ENCODE measurements around the gene PNPO. TPM values are rescaled to one million over a fixed set of nuclear protein-coding genes. Genes with fewer than 3 reads are reported as not detected.

PNPO gene
- total and polyA plus RNA-seq, 4 donors: 27.8 to 102 (median 51.3) TPM

DNA sequence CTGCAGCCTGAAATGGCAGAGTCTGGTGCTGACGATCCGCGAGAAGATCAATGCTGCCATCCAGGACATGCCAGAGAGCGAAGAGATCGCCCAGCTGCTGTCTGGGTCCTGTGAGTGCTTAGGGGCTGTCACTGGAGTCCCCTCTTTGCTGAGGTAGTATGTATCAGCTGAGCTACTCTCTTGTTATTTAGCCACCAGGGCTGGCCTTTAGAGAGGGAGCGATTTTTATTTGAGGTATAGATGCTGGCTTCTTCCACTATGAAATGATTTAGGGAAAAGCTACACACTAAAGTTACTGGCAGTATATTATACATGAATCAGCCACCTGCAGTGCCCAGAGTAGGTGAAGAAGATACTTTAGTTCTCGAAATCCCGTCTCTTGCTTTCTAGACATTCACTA is 32.2 kb downstream of the PNPO start:
- DNase-seq (ENCODE audit: low spot score): no peak
- H3K9me3 ChIP-seq (ENCODE audit: control insufficient read depth in 4 of 4, low read length in 3 of 4): no peaks in the 10 kb centered on the region
- H3K36me3 ChIP-seq (ENCODE audit: control insufficient read depth in 4 of 4, insufficient read depth in 3 of 4, low read depth in 1 of 4, low read length in 3 of 4): peaks cover 6 to 43% (median 31%) of the 10 kb centered on the region in 4 donors
- H3K9ac ChIP-seq (ENCODE audit: low read depth in 1 of 2, low read length in 2 of 2): no peak overlapping the region
- peaks cover 0 to 20% (median 14%) of the 10 kb centered on the region in 4 donors for H3K4me1 ChIP-seq (ENCODE audit: control insufficient read depth in 4 of 4, insufficient read depth in 4 of 4, low read length in 3 of 4)
- no peak for TF ChIP-seq NR2F2 (IDR thresholded peaks at IDR 0.05)
- TF ChIP-seq EGR1 (IDR thresholded peaks at IDR 0.05; ENCODE audit: low read depth in 2 of 2): no peak
- no peak for TF ChIP-seq FOXA1 (IDR thresholded peaks at IDR 0.05)
- TF ChIP-seq YY1 (IDR thresholded peaks at IDR 0.05): no peak
- no peak for TF ChIP-seq SP1 (IDR thresholded peaks at IDR 0.05)
- TF ChIP-seq ATF3 (IDR thresholded peaks at IDR 0.05): no peak
- no peak for TF ChIP-seq GABPA (IDR thresholded peaks at IDR 0.05 in 1 of 2, conservative IDR thresholded peaks at IDR 0.05 in 1 of 2)
- no peak for TF ChIP-seq REST (IDR thresholded peaks at IDR 0.05)
- TF ChIP-seq, protein P1, sequence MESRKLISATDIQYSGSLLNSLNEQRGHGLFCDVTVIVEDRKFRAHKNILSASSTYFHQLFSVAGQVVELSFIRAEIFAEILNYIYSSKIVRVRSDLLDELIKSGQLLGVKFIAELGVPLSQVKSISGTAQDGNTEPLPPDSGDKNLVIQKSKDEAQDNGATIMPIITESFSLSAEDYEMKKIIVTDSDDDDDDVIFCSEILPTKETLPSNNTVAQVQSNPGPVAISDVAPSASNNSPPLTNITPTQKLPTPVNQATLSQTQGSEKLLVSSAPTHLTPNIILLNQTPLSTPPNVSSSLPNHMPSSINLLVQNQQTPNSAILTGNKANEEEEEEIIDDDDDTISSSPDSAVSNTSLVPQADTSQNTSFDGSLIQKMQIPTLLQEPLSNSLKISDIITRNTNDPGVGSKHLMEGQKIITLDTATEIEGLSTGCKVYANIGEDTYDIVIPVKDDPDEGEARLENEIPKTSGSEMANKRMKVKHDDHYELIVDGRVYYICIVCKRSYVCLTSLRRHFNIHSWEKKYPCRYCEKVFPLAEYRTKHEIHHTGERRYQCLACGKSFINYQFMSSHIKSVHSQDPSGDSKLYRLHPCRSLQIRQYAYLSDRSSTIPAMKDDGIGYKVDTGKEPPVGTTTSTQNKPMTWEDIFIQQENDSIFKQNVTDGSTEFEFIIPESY (IDR thresholded peaks at IDR 0.05): no peak
- no peak for TF ChIP-seq CTCF (IDR thresholded peaks at IDR 0.05; ENCODE audit: low read depth, low read length, missing input control)
- TF ChIP-seq HNF4A (conservative IDR thresholded peaks at IDR 0.05): no peak
- TF ChIP-seq RAD21 (IDR thresholded peaks at IDR 0.05): no peak
- no peak for TF ChIP-seq HNF4G (IDR thresholded peaks at IDR 0.05)
- no peak for TF ChIP-seq JUND (IDR thresholded peaks at IDR 0.05)
- TF ChIP-seq MAX (IDR thresholded peaks at IDR 0.05): no peak
- no peak overlapping the region for H3K27ac ChIP-seq (ENCODE audit: low read depth in 1 of 2, low read length in 2 of 2)
- H3K27me3 ChIP-seq (ENCODE audit: control insufficient read depth in 4 of 4, insufficient read depth in 4 of 4, low read length in 3 of 4): no peaks in the 10 kb centered on the region
- 92% methylated on average over 8 of the region's 8 CpGs for WGBS
- no peak overlapping the region for H3K4me3 ChIP-seq (ENCODE audit: low read depth in 1 of 3, low read length in 3 of 3)

- H3K27me3 ChIP-seq (ENCODE audit: control insufficient read depth in 4 of 4, insufficient read depth in 4 of 4, low read length in 3 of 4): no peaks in the 10 kb centered on the region
- no peak overlapping the region for H3K9ac ChIP-seq (ENCODE audit: low read depth in 1 of 2, low read length in 2 of 2)
- DNase-seq (ENCODE audit: low spot score): no peak
- H3K4me1 ChIP-seq (ENCODE audit: control insufficient read depth in 4 of 4, insufficient read depth in 4 of 4, low read length in 3 of 4): peaks cover 0 to 16% (median 12%) of the 10 kb centered on the region in 4 donors
- no peaks in the 10 kb centered on the region for H3K9me3 ChIP-seq (ENCODE audit: control insufficient read depth in 4 of 4, low read length in 3 of 4)
- peaks cover 6 to 60% (median 47%) of the 10 kb centered on the region in 4 donors for H3K36me3 ChIP-seq (ENCODE audit: control insufficient read depth in 4 of 4, insufficient read depth in 3 of 4, low read depth in 1 of 4, low read length in 3 of 4)
- WGBS: 91% methylated on average over 15 of the region's 15 CpGs
- no peak overlapping the region for H3K4me3 ChIP-seq (ENCODE audit: low read depth in 1 of 3, low read length in 3 of 3)
- no peak overlapping the region for H3K27ac ChIP-seq (ENCODE audit: low read depth in 1 of 2, low read length in 2 of 2)
- no peak for TF ChIP-seq REST (IDR thresholded peaks at IDR 0.05)
- no peak for TF ChIP-seq EGR1 (IDR thresholded peaks at IDR 0.05; ENCODE audit: low read depth in 2 of 2)
- TF ChIP-seq SP1 (IDR thresholded peaks at IDR 0.05): no peak
- no peak for TF ChIP-seq HNF4G (IDR thresholded peaks at IDR 0.05)
- no peak for TF ChIP-seq ATF3 (IDR thresholded peaks at IDR 0.05)
- TF ChIP-seq HNF4A (conservative IDR thresholded peaks at IDR 0.05): no peak
- TF ChIP-seq RXRA (IDR thresholded peaks at IDR 0.05): no peak
- no peak for TF ChIP-seq CTCF (IDR thresholded peaks at IDR 0.05; ENCODE audit: low read depth, low read length, missing input control)
- no peak for TF ChIP-seq YY1 (IDR thresholded peaks at IDR 0.05)
- no peak for TF ChIP-seq JUND (IDR thresholded peaks at IDR 0.05)
Measured at GRCh38 chr17:47975189-47975822, 33.9 kb downstream of the PNPO start.
